GM12875 (cell line): ENCODE data around the gene RHOT1.

Experiments used
- H3K4me3 ChIP-seq: one replicate; pipeline ENCODE4 v1.5.1; 2011; ENCODE audit warnings: low read depth, low read length, control low read depth
- CTCF ChIP-seq: IDR thresholded peaks from 2 replicates; pipeline ENCODE4 v1.5.1; 2011; ENCODE audit warnings: low read depth, mild to moderate bottlenecking, control low read depth, inconsistent platforms, low read length, moderate library complexity, borderline replicate concordance; ENCODE audit not compliant: insufficient read depth

Gene RHOT1

GRCh38 chr17:32274101-32274500 is 131.8 kb downstream of the RHOT1 start:
- no peak for TF ChIP-seq CTCF
- no peak overlapping the region for H3K4me3 ChIP-seq

GRCh38 chr17:32274643-32275042 is 132.3 kb downstream of the RHOT1 start:
- TF ChIP-seq CTCF, result no peak
- H3K4me3 ChIP-seq, result no peak overlapping the region
